ENCODE measurements around the gene SBSN.

GRCh38 chr19:35524181-35524837 is 3.8 kb downstream of the SBSN start:
- TF ChIP-seq TRIM25 (IDR thresholded peaks at IDR 0.05; ENCODE audit: borderline replicate concordance): no peak
- TF ChIP-seq POLR2G (IDR thresholded peaks at IDR 0.05; ENCODE audit: low read depth, low read length): no peak
- TF ChIP-seq ZKSCAN1 (IDR thresholded peaks at IDR 0.05; ENCODE audit: low read depth, low read length): no peak
- TF ChIP-seq CLOCK (CRISPR knock-in tag; IDR thresholded peaks at IDR 0.05; ENCODE audit: borderline replicate concordance): no peak
- no peak for TF ChIP-seq ZNF184 (CRISPR knock-in tag; IDR thresholded peaks at IDR 0.05)

Measured in K562 (cell line).